Type B pancreatic cell (in vitro differentiated cells): ENCODE results near the gene SEC22B. TPM values are rescaled to one million over a fixed set of nuclear protein-coding genes. Genes with fewer than 3 reads are reported as not detected.
"Not testable (repeated sequence)": the region's sequence is repeated elsewhere in the genome, so short reads cannot be mapped to it uniquely, and the experiment has no call there.

Source experiments
- DNase-seq: peaks from one replicate; pipeline ENCODE4 v3.0.0; 2021; ENCODE audit warnings: mixed read lengths; ENCODE audit not compliant: unreplicated experiment; ENCODE audit errors: extremely low spot score
- H3K27ac Mint-ChIP-seq: 2 replicates; pipeline ENCODE4 v1.8.0; 2021; ENCODE audit warnings: mild to moderate bottlenecking, mixed read lengths
- H3K27me3 Mint-ChIP-seq: 2 replicates; pipeline ENCODE4 v1.8.0; 2021; ENCODE audit warnings: mixed read lengths
- H3K36me3 Mint-ChIP-seq: 2 replicates; pipeline ENCODE4 v1.8.0; 2021; ENCODE audit warnings: mixed read lengths
- H3K4me1 Mint-ChIP-seq: one replicate; pipeline ENCODE4 v1.8.0; 2021; ENCODE audit warnings: mixed read lengths; ENCODE audit not compliant: unreplicated experiment
- H3K4me3 Mint-ChIP-seq: 2 replicates; pipeline ENCODE4 v1.8.0; 2021; ENCODE audit warnings: mild to moderate bottlenecking, mixed read lengths
- H3K9me3 Mint-ChIP-seq: 2 replicates; pipeline ENCODE4 v1.8.0; 2021; ENCODE audit warnings: mixed read lengths
- total RNA-seq: library from RNA; stranded (reverse); gene quantifications from 2 replicates; pipeline ENCODE4 v1.2.1, GENCODE V29; 2021; ENCODE audit warnings: low replicate concordance

The SEC22B gene
- total RNA-seq, 1 donor from 2014 or later, result 24.3 TPM

GRCh38 chr1:120113134-120113533 is 63.2 kb downstream of the SEC22B start:
- H3K36me3 Mint-ChIP-seq, H3K27ac Mint-ChIP-seq, H3K9me3 Mint-ChIP-seq, H3K27me3 Mint-ChIP-seq, H3K4me1 Mint-ChIP-seq, DNase-seq, H3K4me3 Mint-ChIP-seq: not testable (repeated sequence)

DNA sequence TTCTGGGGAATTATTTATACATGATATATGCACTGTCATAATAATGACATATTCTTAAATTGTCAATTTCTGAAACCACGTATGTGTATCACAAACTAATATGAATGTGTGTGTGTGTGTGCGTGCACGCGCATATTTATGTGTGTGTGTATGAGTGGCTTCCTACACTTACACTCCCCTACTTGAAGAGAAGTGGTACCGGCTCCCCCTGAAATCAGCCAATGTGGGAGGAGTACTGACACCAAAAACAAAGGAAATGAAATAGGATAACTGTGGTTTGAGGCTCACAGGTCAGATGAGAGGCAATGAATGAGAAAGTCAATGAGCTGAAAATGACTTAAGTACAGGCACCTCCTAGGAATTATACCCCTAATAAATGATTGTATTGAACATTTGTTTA is 64.1 kb downstream of the SEC22B start:
- DNase-seq, H3K9me3 Mint-ChIP-seq, H3K27me3 Mint-ChIP-seq, H3K4me1 Mint-ChIP-seq, H3K4me3 Mint-ChIP-seq, H3K36me3 Mint-ChIP-seq, H3K27ac Mint-ChIP-seq: not testable (repeated sequence)

DNA sequence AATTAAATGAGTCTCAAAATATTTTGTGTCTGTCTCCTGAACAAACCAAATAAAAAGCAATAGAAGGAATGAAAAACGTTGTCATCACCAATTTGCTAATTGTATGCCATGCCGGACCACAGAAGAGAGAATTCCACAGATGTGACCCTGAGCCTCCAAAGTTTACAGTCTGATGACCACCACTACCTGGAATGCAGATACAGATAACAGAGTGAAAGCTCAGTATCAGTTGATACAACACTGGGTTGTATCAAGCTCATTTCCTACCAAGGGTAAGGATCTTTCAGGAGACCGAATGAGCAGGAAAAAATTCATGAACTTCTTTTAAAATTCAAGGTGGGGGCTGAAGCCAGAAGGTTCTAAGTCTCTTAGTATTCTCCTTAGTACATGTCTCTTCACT is 64.5 kb downstream of the SEC22B start:
- not testable (repeated sequence) for DNase-seq, H3K36me3 Mint-ChIP-seq, H3K9me3 Mint-ChIP-seq, H3K27me3 Mint-ChIP-seq, H3K4me3 Mint-ChIP-seq, H3K4me1 Mint-ChIP-seq, H3K27ac Mint-ChIP-seq

DNA sequence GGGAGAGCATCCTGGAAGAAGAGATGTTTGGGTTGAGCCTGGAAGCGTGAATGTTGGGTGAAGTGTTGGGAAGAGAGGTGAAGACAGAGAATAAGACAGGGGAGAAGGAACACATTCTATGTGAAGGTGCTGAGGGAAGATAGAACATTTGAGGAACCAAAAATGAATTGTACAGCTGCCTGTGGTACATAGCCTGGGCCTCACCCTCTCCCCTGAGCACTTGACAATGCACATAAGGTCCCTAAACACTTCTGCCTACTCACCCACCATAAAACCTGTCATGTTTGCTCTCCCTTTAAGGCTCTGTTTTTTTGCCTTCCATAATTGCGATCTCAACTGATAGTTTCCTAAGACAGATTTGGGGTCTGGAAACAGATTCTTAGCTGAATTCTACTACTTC is 65.3 kb downstream of the SEC22B start:
- not testable (repeated sequence) for H3K4me3 Mint-ChIP-seq

GRCh38 chr1:120109656-120110055 is 66.7 kb downstream of the SEC22B start:
- H3K36me3 Mint-ChIP-seq, H3K4me3 Mint-ChIP-seq, H3K27ac Mint-ChIP-seq, H3K9me3 Mint-ChIP-seq, DNase-seq, H3K4me1 Mint-ChIP-seq, H3K27me3 Mint-ChIP-seq: not testable (repeated sequence)

More for the DNA sequence above, 65.3 kb downstream of the SEC22B start:
- H3K27me3 Mint-ChIP-seq, H3K9me3 Mint-ChIP-seq, H3K27ac Mint-ChIP-seq, H3K36me3 Mint-ChIP-seq, H3K4me1 Mint-ChIP-seq, DNase-seq: not testable (repeated sequence)

DNA sequence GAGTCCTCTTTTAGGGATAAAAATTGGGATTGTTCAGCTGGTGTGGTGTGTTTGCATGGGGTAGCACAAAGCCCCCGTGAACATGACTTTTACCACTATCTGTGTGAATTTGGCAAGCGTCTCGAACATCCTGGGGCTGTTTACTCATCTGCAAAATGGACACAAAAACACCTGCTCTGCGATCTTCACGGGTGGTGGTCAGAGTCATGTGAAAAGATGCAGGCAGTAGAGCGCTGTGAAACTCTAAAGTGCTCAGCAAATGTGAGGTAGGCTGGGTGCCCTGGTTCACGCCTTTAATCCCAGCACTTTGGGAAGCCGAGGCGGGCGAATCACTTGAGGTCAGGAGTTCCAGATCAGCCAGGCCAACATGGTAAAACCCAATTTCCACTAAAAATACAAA is 67.1 kb downstream of the SEC22B start:
- not testable (repeated sequence) for H3K27me3 Mint-ChIP-seq, H3K9me3 Mint-ChIP-seq, DNase-seq, H3K4me1 Mint-ChIP-seq, H3K4me3 Mint-ChIP-seq, H3K27ac Mint-ChIP-seq, H3K36me3 Mint-ChIP-seq

GRCh38 chr1:120105288-120105687 is 71.0 kb downstream of the SEC22B start:
- DNase-seq, H3K27ac Mint-ChIP-seq, H3K4me3 Mint-ChIP-seq, H3K27me3 Mint-ChIP-seq, H3K4me1 Mint-ChIP-seq, H3K36me3 Mint-ChIP-seq, H3K9me3 Mint-ChIP-seq: not testable (repeated sequence)

GRCh38 chr1:120103768-120104167 is 72.6 kb downstream of the SEC22B start:
- not testable (repeated sequence) for H3K9me3 Mint-ChIP-seq, H3K27me3 Mint-ChIP-seq, H3K36me3 Mint-ChIP-seq, DNase-seq, H3K4me1 Mint-ChIP-seq, H3K4me3 Mint-ChIP-seq, H3K27ac Mint-ChIP-seq

GRCh38 chr1:120101593-120101992 is 74.7 kb downstream of the SEC22B start:
- not testable (repeated sequence) for DNase-seq, H3K4me3 Mint-ChIP-seq, H3K27ac Mint-ChIP-seq, H3K36me3 Mint-ChIP-seq, H3K27me3 Mint-ChIP-seq, H3K4me1 Mint-ChIP-seq, H3K9me3 Mint-ChIP-seq

Other genes starting within 250 kb of the SEC22B start
- gene NOTCH2, start 106.9 kb downstream of the SEC22B start, total RNA-seq, result 93.6 and 142 TPM in 2 replicates
- 5.8 and 21.5 TPM in 2 replicates for gene NBPF8, start 238.5 kb upstream of the SEC22B start, total RNA-seq